OCI-LY7 (cell line): Measurements from ENCODE around the gene BRIP1. TPM values are rescaled to one million over a fixed set of nuclear protein-coding genes. Genes with fewer than 3 reads are reported as not detected.

Source experiments
- BruUV-seq: library from RNA; stranded (reverse); fragments of 400-500 nt; replicated peaks from 2 replicates; lab custom pipeline; 2021; lab: Mats Ljungman, UMichigan
- CTCF ChIA-PET: fragments of 300-600 bp; sonication (Branson Sonifier 250); formaldehyde crosslinking; loops from one replicate; lab custom pipeline; 2022; ENCODE audit warnings: antibody characterized with exemption; ENCODE audit not compliant: unreplicated experiment; lab: Charles Lee
- POLR2A ChIA-PET: fragments of 300-600 bp; sonication (Branson Sonifier 250); formaldehyde crosslinking; loops from one replicate; lab custom pipeline; 2022; ENCODE audit warnings: antibody characterized with exemption; lab: Charles Lee
- DNase-seq: peaks from one replicate; pipeline ENCODE4 v3.0.0-alpha.2; 2015; ENCODE audit warnings: low spot score
- H2AFZ ChIP-seq: fragments of 200-600 bp; sonication (generic), shearing (Covaris generic); 2 replicates; pipeline ENCODE4 v1.6.1; 2014; ENCODE audit warnings: mild to moderate bottlenecking, antibody characterized with exemption, low read length, moderate library complexity
- H3K27ac ChIP-seq: fragments of 200-600 bp; sonication (generic); 2 replicates; pipeline ENCODE4 v1.5.1; 2014; ENCODE audit warnings: mixed run types, low read depth, mild to moderate bottlenecking, moderate library complexity, low read length, inconsistent platforms; ENCODE audit not compliant: poor library complexity, severe bottlenecking
- H3K36me3 ChIP-seq: fragments of 200-600 bp; sonication (generic); 2 replicates; pipeline ENCODE4 v1.6.1; 2014; ENCODE audit warnings: mild to moderate bottlenecking, antibody characterized with exemption, low read length, moderate library complexity, mixed read lengths; ENCODE audit not compliant: insufficient read depth
- H3K4me1 ChIP-seq: fragments of 200-600 bp; sonication (generic); 2 replicates; pipeline ENCODE4 v1.5.1; 2014; ENCODE audit warnings: mild to moderate bottlenecking, low read length; ENCODE audit not compliant: insufficient read depth, poor library complexity, severe bottlenecking
- H3K4me2 ChIP-seq: fragments of 200-600 bp; sonication (generic); 2 replicates; pipeline ENCODE4 v1.6.1; 2014; ENCODE audit warnings: mild to moderate bottlenecking, low read length
- H3K4me3 ChIP-seq: fragments of 200-600 bp; sonication (generic); 2 replicates; pipeline ENCODE4 v1.5.1; 2014; ENCODE audit warnings: mild to moderate bottlenecking, low read depth, low read length; ENCODE audit not compliant: poor library complexity, severe bottlenecking
- H3K79me2 ChIP-seq: fragments of 200-600 bp; sonication (generic); 2 replicates; pipeline ENCODE4 v1.6.1; 2016; ENCODE audit warnings: low read depth, mild to moderate bottlenecking, low read length, moderate library complexity, mixed read lengths; ENCODE audit not compliant: insufficient read depth
- H3K9me2 ChIP-seq: fragments of 200-600 bp; sonication (generic); 2 replicates; pipeline ENCODE4 v1.6.1; 2016; ENCODE audit warnings: mild to moderate bottlenecking, low read length, mixed read lengths; ENCODE audit not compliant: insufficient read depth
- H3K9me3 ChIP-seq: fragments of 200-600 bp; sonication (generic); 2 replicates; pipeline ENCODE4 v1.6.1; 2014; ENCODE audit warnings: mild to moderate bottlenecking, mixed run types, low read length, mixed read lengths
- H4K20me1 ChIP-seq: fragments of 200-600 bp; sonication (generic); 2 replicates; pipeline ENCODE4 v1.6.1; 2014; ENCODE audit warnings: mild to moderate bottlenecking, antibody characterized with exemption, low read length, moderate library complexity, mixed read lengths; ENCODE audit not compliant: insufficient read depth
- EZH2phosphoT487 ChIP-seq: fragments of 200-600 bp; sonication (generic); IDR thresholded peaks from 2 replicates; pipeline ENCODE4 v1.6.1; 2018; ENCODE audit warnings: low read depth, borderline replicate concordance, mild to moderate bottlenecking, mixed run types, antibody characterized with exemption, low read length, moderate library complexity, mixed read lengths
- intact Hi-C: fragments of 100-400 bp; cut with micrococcal nuclease; formaldehyde crosslinking; loops from one replicate; pipeline ENCODE4 v1.10.0; 2022; ENCODE audit not compliant: unreplicated experiment
- total RNA-seq, 2 experiments: library from RNA; depleted of rRNA in 1 of 2; stranded (reverse); fragments of >200 nt in 1 of 2; shearing (Covaris generic) in 1 of 2; gene quantifications; 2 replicates each; pipeline ENCODE4 v1.2.3, GENCODE V29; 2014 to 2022
- TF ChIP-seq, protein P1 (sequence below): fragments of 200-600 bp; sonication (generic); conservative IDR thresholded peaks from 2 replicates; pipeline ENCODE4 v1.5.1; 2014; ENCODE audit warnings: mild to moderate bottlenecking, antibody characterized with exemption, low read length, moderate library complexity, mixed read lengths

Gene BRIP1
- total RNA-seq, 2 experiments from 2014 or later: 32.5 to 33.8 TPM

- no peaks in the 10 kb centered on the region for H3K36me3 ChIP-seq
- no peaks in the 10 kb centered on the region for H3K9me2 ChIP-seq
- peaks cover 6% of the 10 kb centered on the region; the same call in 1 of the 2 replicates for H3K9me3 ChIP-seq
- no peak overlapping the region for H3K27ac ChIP-seq
- H3K4me2 ChIP-seq: no peak overlapping the region
- H3K4me1 ChIP-seq: no peaks in the 10 kb centered on the region
- no peak overlapping the region for H3K4me3 ChIP-seq
- BruUV-seq: no TSS peak
- no peaks in the 10 kb centered on the region for H4K20me1 ChIP-seq
- TF ChIP-seq, protein P1, sequence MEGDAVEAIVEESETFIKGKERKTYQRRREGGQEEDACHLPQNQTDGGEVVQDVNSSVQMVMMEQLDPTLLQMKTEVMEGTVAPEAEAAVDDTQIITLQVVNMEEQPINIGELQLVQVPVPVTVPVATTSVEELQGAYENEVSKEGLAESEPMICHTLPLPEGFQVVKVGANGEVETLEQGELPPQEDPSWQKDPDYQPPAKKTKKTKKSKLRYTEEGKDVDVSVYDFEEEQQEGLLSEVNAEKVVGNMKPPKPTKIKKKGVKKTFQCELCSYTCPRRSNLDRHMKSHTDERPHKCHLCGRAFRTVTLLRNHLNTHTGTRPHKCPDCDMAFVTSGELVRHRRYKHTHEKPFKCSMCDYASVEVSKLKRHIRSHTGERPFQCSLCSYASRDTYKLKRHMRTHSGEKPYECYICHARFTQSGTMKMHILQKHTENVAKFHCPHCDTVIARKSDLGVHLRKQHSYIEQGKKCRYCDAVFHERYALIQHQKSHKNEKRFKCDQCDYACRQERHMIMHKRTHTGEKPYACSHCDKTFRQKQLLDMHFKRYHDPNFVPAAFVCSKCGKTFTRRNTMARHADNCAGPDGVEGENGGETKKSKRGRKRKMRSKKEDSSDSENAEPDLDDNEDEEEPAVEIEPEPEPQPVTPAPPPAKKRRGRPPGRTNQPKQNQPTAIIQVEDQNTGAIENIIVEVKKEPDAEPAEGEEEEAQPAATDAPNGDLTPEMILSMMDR: no peak
- TF ChIP-seq EZH2phosphoT487: no peak
- DNase-seq: no peak
- CTCF ChIA-PET: no interaction called here
- H2AFZ ChIP-seq: no peak overlapping the region
- intact Hi-C loops: no loop called here
- POLR2A ChIA-PET: interaction anchor here (0.8 to 0.9 kb wide), 2 partner anchors 18 to 148 kb away, joined by 3 read pairs; no protein-coding TSS in a partner anchor
- H3K79me2 ChIP-seq: no peaks in the 10 kb centered on the region
Measured at GRCh38 chr17:61648587-61648986, 214.7 kb downstream of the BRIP1 start.

DNA sequence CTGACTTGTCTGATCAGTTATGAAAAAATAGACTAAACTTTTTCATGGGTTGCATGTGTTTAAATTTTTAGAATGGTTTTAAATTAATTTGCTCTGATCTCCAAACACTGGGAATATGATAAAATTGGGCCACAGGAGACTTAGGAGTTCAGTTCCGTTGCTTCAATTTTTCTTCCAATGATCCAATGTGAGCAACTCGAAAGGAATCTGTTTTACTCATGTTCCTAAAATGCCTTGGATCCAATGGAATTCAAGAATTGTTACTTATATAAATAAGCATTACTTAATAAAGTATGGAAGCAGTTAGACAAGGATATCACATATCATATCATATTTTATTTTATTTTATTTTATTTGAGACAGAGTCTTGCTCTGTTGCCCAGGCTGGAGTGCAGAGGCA, 216.3 kb downstream of the BRIP1 start:
- H3K4me3 ChIP-seq: no peak overlapping the region
- H3K9me3 ChIP-seq: peaks cover 6% of the 10 kb centered on the region; the same call in 1 of the 2 replicates
- H2AFZ ChIP-seq: no peak overlapping the region
- intact Hi-C loops: no loop called here
- H3K79me2 ChIP-seq: no peaks in the 10 kb centered on the region
- no peaks in the 10 kb centered on the region for H3K4me1 ChIP-seq
- H4K20me1 ChIP-seq: no peaks in the 10 kb centered on the region
- H3K27ac ChIP-seq: no peak overlapping the region
- no peaks in the 10 kb centered on the region for H3K9me2 ChIP-seq
- ChIA-PET POLR2A (interaction anchor here (0.7 to 1.3 kb wide), 4 partner anchors 8 to 932 kb away, joined by 3 to 4 read pairs (median 3); no protein-coding TSS in a partner anchor), CTCF (no interaction called here)
- no peak for TF ChIP-seq EZH2phosphoT487
- TF ChIP-seq, protein P1: no peak
- H3K4me2 ChIP-seq: no peak overlapping the region
- no peaks in the 10 kb centered on the region for H3K36me3 ChIP-seq
- no TSS peak for BruUV-seq
- DNase-seq: no peak

DNA sequence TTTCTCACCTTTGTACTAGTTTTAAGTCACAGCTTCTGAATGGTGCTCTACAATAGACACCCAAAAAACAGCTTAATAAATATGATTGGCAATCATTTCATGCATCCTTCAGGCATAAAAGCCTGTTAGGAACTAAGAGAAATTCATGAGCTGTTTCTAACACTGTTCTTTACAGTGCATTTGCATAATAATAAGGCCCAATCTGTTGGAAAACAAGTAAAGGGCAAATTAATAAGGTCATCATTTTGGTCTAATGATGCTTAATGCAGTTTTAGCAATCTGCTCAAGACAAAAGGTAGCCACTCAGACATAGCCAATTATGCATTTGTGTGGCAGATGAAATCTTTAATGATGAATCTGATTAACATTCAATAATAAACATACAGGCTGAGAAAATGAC, 216.8 kb downstream of the BRIP1 start:
- no peaks in the 10 kb centered on the region for H3K79me2 ChIP-seq
- no TSS peak for BruUV-seq
- TF ChIP-seq, protein P1: no peak
- TF ChIP-seq EZH2phosphoT487: no peak
- H3K27ac ChIP-seq: no peak overlapping the region
- intact Hi-C loops: no loop called here
- H3K9me2 ChIP-seq: no peaks in the 10 kb centered on the region
- no peak overlapping the region for H3K4me2 ChIP-seq
- H3K36me3 ChIP-seq: no peaks in the 10 kb centered on the region
- POLR2A ChIA-PET: interaction anchor here (0.7 to 1.3 kb wide), 3 partner anchors 8 to 932 kb away, joined by 3 to 4 read pairs (median 3); no protein-coding TSS in a partner anchor
- peaks cover 6% of the 10 kb centered on the region; the same call in 1 of the 2 replicates for H3K9me3 ChIP-seq
- H4K20me1 ChIP-seq: no peaks in the 10 kb centered on the region
- H3K4me3 ChIP-seq: no peak overlapping the region
- H2AFZ ChIP-seq: no peak overlapping the region
- DNase-seq: no peak
- CTCF ChIA-PET: no interaction called here
- no peaks in the 10 kb centered on the region for H3K4me1 ChIP-seq
